K562 (cell line): Measurements from ENCODE around the gene EIF5A2. TPM values are rescaled to one million over a fixed set of nuclear protein-coding genes. Genes with fewer than 3 reads are reported as not detected.
A peak's percentile ranks its signal among the peaks of the same experiment; 100 is the strongest.

Experiments
- ATF1 ChIP-seq, 2 experiments: fragments of 450-650 bp in 1 of 2; IDR thresholded peaks; 2 replicates each; pipeline ENCODE4 v1.6.1; 2016; ENCODE audit warnings: missing compliant biosample characterization in 1 of 2, missing genetic modification characterization in 1 of 2
- BRCA1 ChIP-seq, 2 experiments: fragments of 450-650 bp in 1 of 2; sonication (generic) in 1 of 2; formaldehyde crosslinking in 1 of 2; IDR thresholded peaks; 2 replicates each; pipeline versions ENCODE4 v1.5.0 to v1.6.1; 2017 to 2020; ENCODE audit warnings: mild to moderate bottlenecking in 1 of 2, missing genetic modification reagents in 1 of 2
- CC2D1A ChIP-seq: fragments of 450-650 bp; IDR thresholded peaks from 2 replicates; pipeline ENCODE4 v1.6.1; 2017; ENCODE audit warnings: mild to moderate bottlenecking
- FUS ChIP-seq: fragments of 200-400 bp; formaldehyde crosslinking; optimal IDR thresholded peaks from 2 replicates; pipeline ENCODE3; 2017; ENCODE audit warnings: low read depth, low read length
- GABPA ChIP-seq: fragments of 200-800 bp; sonication (Bioruptor generic); conservative IDR thresholded peaks from 2 replicates; pipeline ENCODE4 v1.6.1; 2016; ENCODE audit warnings: low read depth, missing genetic modification characterization, missing compliant biosample characterization
- MCM7 ChIP-seq, 2 experiments: fragments of 450-650 bp; IDR thresholded peaks; 2 replicates each; pipeline ENCODE4 v1.6.1; 2016 to 2018
- MTA3 ChIP-seq: fragments of 450-650 bp; formaldehyde crosslinking; IDR thresholded peaks from 2 replicates; pipeline ENCODE4 v1.6.1; 2017; ENCODE audit warnings: mild to moderate bottlenecking, borderline replicate concordance
- NCOA1 ChIP-seq: fragments of 450-650 bp; IDR thresholded peaks from 2 replicates; pipeline ENCODE4 v1.6.1; 2016; ENCODE audit warnings: low read depth
- NCOA2 ChIP-seq, 2 experiments: fragments of 450-650 bp; IDR thresholded peaks; 2 replicates each; pipeline ENCODE4 v1.6.1; 2018; ENCODE audit warnings: mild to moderate bottlenecking in 2 of 2, moderate library complexity in 1 of 2; ENCODE audit not compliant: partially characterized antibody in 2 of 2
- NFE2 ChIP-seq: IDR thresholded peaks from 2 replicates; pipeline ENCODE4 v1.6.1; 2014; ENCODE audit warnings: antibody characterized with exemption, low read depth
- SMAD3 ChIP-seq: fragments of 450-650 bp; formaldehyde crosslinking; conservative IDR thresholded peaks from 2 replicates; pipeline ENCODE4 v1.4.0; 2020; ENCODE audit warnings: mild to moderate bottlenecking
- STAT5B ChIP-seq: fragments of 250-450 bp; sonication (Bioruptor Pico); IDR thresholded peaks from 2 replicates; pipeline ENCODE4 v1.8.0; 2021; ENCODE audit warnings: mild to moderate bottlenecking, inconsistent platforms
- TEAD1 ChIP-seq, 2 experiments: fragments of 450-650 bp in 1 of 2; sonication (generic) in 1 of 2; formaldehyde crosslinking; IDR thresholded peaks; 2 replicates each; pipeline versions ENCODE4 v1.4.0 to v1.8.0; 2020 to 2022; ENCODE audit warnings: mild to moderate bottlenecking in 2 of 2, missing genetic modification reagents in 1 of 2
- ZFP30 ChIP-seq: fragments of 250-450 bp; sonication (Bioruptor Pico); IDR thresholded peaks from 2 replicates; pipeline ENCODE4 v1.8.0; 2022; ENCODE audit warnings: moderate library complexity, mild to moderate bottlenecking, inconsistent platforms, borderline replicate concordance
- ZNF133 ChIP-seq: fragments of 250-450 bp; sonication (Bioruptor Pico); IDR thresholded peaks from 2 replicates; pipeline ENCODE4 v1.4.0; 2020; ENCODE audit warnings: mild to moderate bottlenecking
- ZNF324 ChIP-seq: fragments of 250-450 bp; sonication (Bioruptor Pico); IDR thresholded peaks from 2 replicates; pipeline ENCODE4 v1.4.0; 2020; ENCODE audit warnings: mild to moderate bottlenecking
- ZNF561 ChIP-seq: fragments of 450-650 bp; formaldehyde crosslinking; conservative IDR thresholded peaks from 2 replicates; pipeline ENCODE4 v1.4.0; 2020; ENCODE audit warnings: mild to moderate bottlenecking, moderate library complexity
- ZZZ3 ChIP-seq: fragments of 450-650 bp; IDR thresholded peaks from 2 replicates; pipeline ENCODE4 v1.6.1; 2016; ENCODE audit warnings: antibody characterized with exemption, mild to moderate bottlenecking, moderate library complexity
- polyA plus RNA-seq, 8 experiments: library from polyadenylated mRNA; depleted of rRNA in 4 of 8; stranded (reverse) in 5 of 8; unstranded in 3 of 8; fragments of >200 nt; fragmentation: Nextera tagmentation in 2 of 8; fragmentation: Illumina TruSeq in 1 of 8; extraction: Ambion mirVana in 2 of 8; extraction: Trizol in 1 of 8; gene quantifications; 2 replicates each; pipeline versions ENCODE4 v1.2.1 to v1.2.3, GENCODE V29; 2011 to 2014; ENCODE audit warnings: inconsistent platforms in 1 of 8, missing spikeins in 1 of 8
- total RNA-seq, 7 experiments: library from RNA; depleted of rRNA in 6 of 7; stranded (reverse); fragments of >200 nt in 6 of 7; fragmentation: Illumina TruSeq in 2 of 7; extraction: Trizol in 2 of 7; gene quantifications; 2 replicates each; pipeline versions ENCODE4 v1.2.1 to v1.2.3, GENCODE V29; 2011 to 2021; ENCODE audit warnings: low replicate concordance in 1 of 7
- TF ChIP-seq, protein P1 (sequence below): fragments of 450-650 bp; IDR thresholded peaks from 2 replicates; pipeline ENCODE4 v1.7.1; 2018; ENCODE audit warnings: mild to moderate bottlenecking, low read depth; ENCODE audit not compliant: partially characterized antibody
- TF ChIP-seq, protein P2 (sequence below): sonication (generic); formaldehyde crosslinking; IDR thresholded peaks from 2 replicates; pipeline ENCODE4 v1.5.0; 2020; ENCODE audit warnings: missing genetic modification reagents
- TF ChIP-seq, protein P3 (sequence below): sonication (generic); formaldehyde crosslinking; IDR thresholded peaks from 2 replicates; pipeline ENCODE4 v1.8.0; 2022; ENCODE audit warnings: mild to moderate bottlenecking, missing genetic modification reagents, borderline replicate concordance
- TF ChIP-seq, protein P4 (sequence below): sonication (generic); IDR thresholded peaks from 2 replicates; pipeline ENCODE4 v1.6.1; 2016

Gene EIF5A2
- total and polyA plus RNA-seq, 9 of the 15 experiments (the other 6 are each of a cell fraction or from before 2014, with no cell fraction given): 3.9 to 18.3 (median 15.9) TPM

DNA sequence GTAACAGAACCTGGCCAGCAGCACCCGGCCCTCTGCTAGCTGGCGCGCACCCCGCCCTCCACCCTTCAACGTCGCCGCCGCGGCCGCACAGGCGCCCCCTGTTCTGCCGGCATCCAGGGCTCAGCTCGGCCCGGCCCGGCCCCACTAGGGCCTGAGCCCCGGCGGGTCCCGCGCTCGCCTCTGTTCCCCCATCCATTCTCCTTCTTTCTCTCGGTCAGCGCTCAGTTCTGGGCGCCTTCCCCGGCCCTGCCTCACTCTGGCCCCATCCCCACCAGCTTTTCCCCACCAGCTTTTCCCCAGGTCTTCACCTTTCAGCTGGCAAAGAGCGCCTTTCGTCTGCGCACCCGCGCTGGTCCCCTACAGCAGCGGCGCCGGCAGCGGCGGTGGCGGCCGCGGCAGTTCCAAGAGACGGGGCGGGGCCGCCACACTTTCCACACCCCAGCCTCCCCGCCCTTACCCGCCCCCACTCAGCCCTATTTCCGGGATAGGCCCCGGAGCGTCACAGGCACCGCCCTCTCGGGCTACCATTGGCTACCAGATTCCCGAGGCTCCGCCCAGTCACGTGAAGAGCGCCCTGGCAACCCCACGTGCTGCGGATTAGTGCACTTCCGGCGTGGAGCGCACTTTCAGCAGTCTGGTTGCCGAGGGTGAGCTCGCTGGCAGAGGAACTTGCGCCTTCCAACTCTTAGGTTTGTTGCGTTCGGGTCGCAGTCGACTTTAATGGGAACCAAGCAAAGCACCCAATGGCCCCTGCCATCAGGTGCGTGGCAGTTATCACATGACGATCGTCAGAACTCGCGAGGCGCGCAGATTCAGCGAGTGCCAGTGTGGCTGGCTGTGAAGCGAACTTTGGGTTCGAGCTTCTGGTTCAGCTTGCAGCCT, at the start of gene EIF5A2 (continued):
- TF ChIP-seq CC2D1A (peak; percentile 93), NFE2 (no peak), ZNF324 (CRISPR knock-in tag) (no peak), ZFP30 (CRISPR knock-in tag) (no peak), MTA3 (no peak), TEAD1 (CRISPR knock-in tag; IDR thresholded peaks at IDR 0.05) (0 out of 4 replicates have a peak, but pooled peaks of 1 of the 2 experiments have one; percentile 68), ZZZ3 (no peak), STAT5B (no peak), ATF1 (CRISPR knock-in tag; IDR thresholded peaks at IDR 0.05) (no peak), ATF1 (tag; IDR thresholded peaks at IDR 0.05) (peak; percentile 90), NCOA1 (no peak), NCOA2 (IDR thresholded peaks at IDR 0.05; ENCODE audit: partially characterized antibody in 2 of 2) (no peak), SMAD3 (CRISPR knock-in tag) (no peak), FUS (no peak), MCM7 (IDR thresholded peaks at IDR 0.05) (no peak), BRCA1 (IDR thresholded peaks at IDR 0.05) (no peak), BRCA1 (CRISPR knock-in tag; IDR thresholded peaks at IDR 0.05) (0 out of 2 replicates have a peak, but pooled peaks have one; percentile 78), GABPA (tag) (peak; percentile 88), ZNF561 (CRISPR knock-in tag) (no peak), ZNF133 (no peak)
- TF ChIP-seq, protein P1, sequence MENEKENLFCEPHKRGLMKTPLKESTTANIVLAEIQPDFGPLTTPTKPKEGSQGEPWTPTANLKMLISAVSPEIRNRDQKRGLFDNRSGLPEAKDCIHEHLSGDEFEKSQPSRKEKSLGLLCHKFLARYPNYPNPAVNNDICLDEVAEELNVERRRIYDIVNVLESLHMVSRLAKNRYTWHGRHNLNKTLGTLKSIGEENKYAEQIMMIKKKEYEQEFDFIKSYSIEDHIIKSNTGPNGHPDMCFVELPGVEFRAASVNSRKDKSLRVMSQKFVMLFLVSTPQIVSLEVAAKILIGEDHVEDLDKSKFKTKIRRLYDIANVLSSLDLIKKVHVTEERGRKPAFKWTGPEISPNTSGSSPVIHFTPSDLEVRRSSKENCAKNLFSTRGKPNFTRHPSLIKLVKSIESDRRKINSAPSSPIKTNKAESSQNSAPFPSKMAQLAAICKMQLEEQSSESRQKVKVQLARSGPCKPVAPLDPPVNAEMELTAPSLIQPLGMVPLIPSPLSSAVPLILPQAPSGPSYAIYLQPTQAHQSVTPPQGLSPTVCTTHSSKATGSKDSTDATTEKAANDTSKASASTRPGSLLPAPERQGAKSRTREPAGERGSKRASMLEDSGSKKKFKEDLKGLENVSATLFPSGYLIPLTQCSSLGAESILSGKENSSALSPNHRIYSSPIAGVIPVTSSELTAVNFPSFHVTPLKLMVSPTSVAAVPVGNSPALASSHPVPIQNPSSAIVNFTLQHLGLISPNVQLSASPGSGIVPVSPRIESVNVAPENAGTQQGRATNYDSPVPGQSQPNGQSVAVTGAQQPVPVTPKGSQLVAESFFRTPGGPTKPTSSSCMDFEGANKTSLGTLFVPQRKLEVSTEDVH: peak; percentile 37
- TF ChIP-seq, protein P2, sequence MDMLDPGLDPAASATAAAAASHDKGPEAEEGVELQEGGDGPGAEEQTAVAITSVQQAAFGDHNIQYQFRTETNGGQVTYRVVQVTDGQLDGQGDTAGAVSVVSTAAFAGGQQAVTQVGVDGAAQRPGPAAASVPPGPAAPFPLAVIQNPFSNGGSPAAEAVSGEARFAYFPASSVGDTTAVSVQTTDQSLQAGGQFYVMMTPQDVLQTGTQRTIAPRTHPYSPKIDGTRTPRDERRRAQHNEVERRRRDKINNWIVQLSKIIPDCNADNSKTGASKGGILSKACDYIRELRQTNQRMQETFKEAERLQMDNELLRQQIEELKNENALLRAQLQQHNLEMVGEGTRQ (CRISPR knock-in tag): peak; percentile 98
- TF ChIP-seq, protein P3, sequence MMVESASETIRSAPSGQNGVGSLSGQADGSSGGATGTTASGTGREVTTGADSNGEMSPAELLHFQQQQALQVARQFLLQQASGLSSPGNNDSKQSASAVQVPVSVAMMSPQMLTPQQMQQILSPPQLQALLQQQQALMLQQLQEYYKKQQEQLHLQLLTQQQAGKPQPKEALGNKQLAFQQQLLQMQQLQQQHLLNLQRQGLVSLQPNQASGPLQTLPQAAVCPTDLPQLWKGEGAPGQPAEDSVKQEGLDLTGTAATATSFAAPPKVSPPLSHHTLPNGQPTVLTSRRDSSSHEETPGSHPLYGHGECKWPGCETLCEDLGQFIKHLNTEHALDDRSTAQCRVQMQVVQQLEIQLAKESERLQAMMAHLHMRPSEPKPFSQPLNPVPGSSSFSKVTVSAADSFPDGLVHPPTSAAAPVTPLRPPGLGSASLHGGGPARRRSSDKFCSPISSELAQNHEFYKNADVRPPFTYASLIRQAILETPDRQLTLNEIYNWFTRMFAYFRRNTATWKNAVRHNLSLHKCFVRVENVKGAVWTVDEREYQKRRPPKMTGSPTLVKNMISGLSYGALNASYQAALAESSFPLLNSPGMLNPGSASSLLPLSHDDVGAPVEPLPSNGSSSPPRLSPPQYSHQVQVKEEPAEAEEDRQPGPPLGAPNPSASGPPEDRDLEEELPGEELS (CRISPR knock-in tag): no peak
- TF ChIP-seq, protein P4, sequence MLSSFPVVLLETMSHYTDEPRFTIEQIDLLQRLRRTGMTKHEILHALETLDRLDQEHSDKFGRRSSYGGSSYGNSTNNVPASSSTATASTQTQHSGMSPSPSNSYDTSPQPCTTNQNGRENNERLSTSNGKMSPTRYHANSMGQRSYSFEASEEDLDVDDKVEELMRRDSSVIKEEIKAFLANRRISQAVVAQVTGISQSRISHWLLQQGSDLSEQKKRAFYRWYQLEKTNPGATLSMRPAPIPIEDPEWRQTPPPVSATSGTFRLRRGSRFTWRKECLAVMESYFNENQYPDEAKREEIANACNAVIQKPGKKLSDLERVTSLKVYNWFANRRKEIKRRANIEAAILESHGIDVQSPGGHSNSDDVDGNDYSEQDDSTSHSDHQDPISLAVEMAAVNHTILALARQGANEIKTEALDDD: no peak
